ENCODE data around the gene BPIFB6. TPM values are rescaled to one million over a fixed set of nuclear protein-coding genes. Genes with fewer than 3 reads are reported as not detected.

BPIFB6 gene
- total and polyA plus RNA-seq, 4 donors, result not detected

- no peaks in the 10 kb centered on the region for H3K36me3 ChIP-seq (ENCODE audit: control insufficient read depth in 4 of 4, insufficient read depth in 3 of 4, low read depth in 1 of 4, low read length in 3 of 4)
- 65% methylated on average over 11 of the region's 11 CpGs for WGBS
- H3K27ac ChIP-seq (ENCODE audit: low read depth in 1 of 2, low read length in 2 of 2), result no peak within 1 kb of the TSS
- no peaks in the 10 kb centered on the region for H3K27me3 ChIP-seq (ENCODE audit: control insufficient read depth in 4 of 4, insufficient read depth in 4 of 4, low read length in 3 of 4)
- H3K9me3 ChIP-seq (ENCODE audit: control insufficient read depth in 4 of 4, low read length in 3 of 4), result peaks cover 0 to 2% (median 0%) of the 10 kb centered on the region in 4 donors
- H3K4me1 ChIP-seq (ENCODE audit: control insufficient read depth in 4 of 4, insufficient read depth in 4 of 4, low read length in 3 of 4), result peaks cover 0 to 7% (median 1%) of the 10 kb centered on the region in 4 donors
- DNase-seq (ENCODE audit: low spot score), result peak; percentile 39
- no peak within 1 kb of the TSS for H3K4me3 ChIP-seq (ENCODE audit: low read depth in 1 of 3, low read length in 3 of 3)
- no peak within 1 kb of the TSS for H3K9ac ChIP-seq (ENCODE audit: low read depth in 1 of 2, low read length in 2 of 2)
- TF ChIP-seq NR2F2 (IDR thresholded peaks at IDR 0.05), result no peak
- TF ChIP-seq, protein P1, sequence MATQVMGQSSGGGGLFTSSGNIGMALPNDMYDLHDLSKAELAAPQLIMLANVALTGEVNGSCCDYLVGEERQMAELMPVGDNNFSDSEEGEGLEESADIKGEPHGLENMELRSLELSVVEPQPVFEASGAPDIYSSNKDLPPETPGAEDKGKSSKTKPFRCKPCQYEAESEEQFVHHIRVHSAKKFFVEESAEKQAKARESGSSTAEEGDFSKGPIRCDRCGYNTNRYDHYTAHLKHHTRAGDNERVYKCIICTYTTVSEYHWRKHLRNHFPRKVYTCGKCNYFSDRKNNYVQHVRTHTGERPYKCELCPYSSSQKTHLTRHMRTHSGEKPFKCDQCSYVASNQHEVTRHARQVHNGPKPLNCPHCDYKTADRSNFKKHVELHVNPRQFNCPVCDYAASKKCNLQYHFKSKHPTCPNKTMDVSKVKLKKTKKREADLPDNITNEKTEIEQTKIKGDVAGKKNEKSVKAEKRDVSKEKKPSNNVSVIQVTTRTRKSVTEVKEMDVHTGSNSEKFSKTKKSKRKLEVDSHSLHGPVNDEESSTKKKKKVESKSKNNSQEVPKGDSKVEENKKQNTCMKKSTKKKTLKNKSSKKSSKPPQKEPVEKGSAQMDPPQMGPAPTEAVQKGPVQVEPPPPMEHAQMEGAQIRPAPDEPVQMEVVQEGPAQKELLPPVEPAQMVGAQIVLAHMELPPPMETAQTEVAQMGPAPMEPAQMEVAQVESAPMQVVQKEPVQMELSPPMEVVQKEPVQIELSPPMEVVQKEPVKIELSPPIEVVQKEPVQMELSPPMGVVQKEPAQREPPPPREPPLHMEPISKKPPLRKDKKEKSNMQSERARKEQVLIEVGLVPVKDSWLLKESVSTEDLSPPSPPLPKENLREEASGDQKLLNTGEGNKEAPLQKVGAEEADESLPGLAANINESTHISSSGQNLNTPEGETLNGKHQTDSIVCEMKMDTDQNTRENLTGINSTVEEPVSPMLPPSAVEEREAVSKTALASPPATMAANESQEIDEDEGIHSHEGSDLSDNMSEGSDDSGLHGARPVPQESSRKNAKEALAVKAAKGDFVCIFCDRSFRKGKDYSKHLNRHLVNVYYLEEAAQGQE (IDR thresholded peaks at IDR 0.05), result no peak
- TF ChIP-seq, protein P2, sequence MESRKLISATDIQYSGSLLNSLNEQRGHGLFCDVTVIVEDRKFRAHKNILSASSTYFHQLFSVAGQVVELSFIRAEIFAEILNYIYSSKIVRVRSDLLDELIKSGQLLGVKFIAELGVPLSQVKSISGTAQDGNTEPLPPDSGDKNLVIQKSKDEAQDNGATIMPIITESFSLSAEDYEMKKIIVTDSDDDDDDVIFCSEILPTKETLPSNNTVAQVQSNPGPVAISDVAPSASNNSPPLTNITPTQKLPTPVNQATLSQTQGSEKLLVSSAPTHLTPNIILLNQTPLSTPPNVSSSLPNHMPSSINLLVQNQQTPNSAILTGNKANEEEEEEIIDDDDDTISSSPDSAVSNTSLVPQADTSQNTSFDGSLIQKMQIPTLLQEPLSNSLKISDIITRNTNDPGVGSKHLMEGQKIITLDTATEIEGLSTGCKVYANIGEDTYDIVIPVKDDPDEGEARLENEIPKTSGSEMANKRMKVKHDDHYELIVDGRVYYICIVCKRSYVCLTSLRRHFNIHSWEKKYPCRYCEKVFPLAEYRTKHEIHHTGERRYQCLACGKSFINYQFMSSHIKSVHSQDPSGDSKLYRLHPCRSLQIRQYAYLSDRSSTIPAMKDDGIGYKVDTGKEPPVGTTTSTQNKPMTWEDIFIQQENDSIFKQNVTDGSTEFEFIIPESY (IDR thresholded peaks at IDR 0.05), result no peak
- TF ChIP-seq JUND (IDR thresholded peaks at IDR 0.05), result peak in 1 of 2 donors; percentile 45
- no peak for TF ChIP-seq FOXA1 (IDR thresholded peaks at IDR 0.05)
- TF ChIP-seq YY1 (IDR thresholded peaks at IDR 0.05), result no peak
- TF ChIP-seq HNF4A (conservative IDR thresholded peaks at IDR 0.05), result peak; percentile 84 to 90
- no peak for TF ChIP-seq ATF3 (IDR thresholded peaks at IDR 0.05)
- peak; percentile 81 for TF ChIP-seq MAX (IDR thresholded peaks at IDR 0.05)
- peak; percentile 82 for TF ChIP-seq SP1 (IDR thresholded peaks at IDR 0.05)
- TF ChIP-seq GABPA (IDR thresholded peaks at IDR 0.05 in 1 of 2, conservative IDR thresholded peaks at IDR 0.05 in 1 of 2), result no peak
- TF ChIP-seq RXRA (IDR thresholded peaks at IDR 0.05), result peak; percentile 65 to 75
- TF ChIP-seq HNF4G (IDR thresholded peaks at IDR 0.05), result peak; percentile 64
- TF ChIP-seq FOXA2 (IDR thresholded peaks at IDR 0.05), result peak; percentile 13
- no peak for TF ChIP-seq TAF1 (conservative IDR thresholded peaks at IDR 0.05)
- TF ChIP-seq EGR1 (IDR thresholded peaks at IDR 0.05; ENCODE audit: low read depth in 2 of 2), result no peak
- TF ChIP-seq RAD21 (IDR thresholded peaks at IDR 0.05), result no peak
- no peak for TF ChIP-seq CTCF (IDR thresholded peaks at IDR 0.05; ENCODE audit: low read depth, low read length, missing input control)
Observed at GRCh38 chr20:33007376-33008335, 23.8 kb upstream of the BPIFB6 start, which contains the start of gene BPIFB2. Gene BPIFB2, plus strand, starts transcription at chr20:33007704. Its CDS starts 871 bp downstream, at chr20:33008575.
